Gastrocnemius medialis (tissue), 4 donors: ENCODE measurements around the gene TANC1.

Source experiments
- POLR2A ChIP-seq, 2 donors: fragments of 450-650 bp; IDR thresholded peaks; one replicate each; pipeline ENCODE4 v1.6.1; 2017; ENCODE audit warnings: antibody characterized with exemption in 2 of 2, mild to moderate bottlenecking in 2 of 2, moderate library complexity in 2 of 2
- TF ChIP-seq, protein P1 (sequence below), 5 experiments: fragments of 450-650 bp in 3 of 5; fragments of 200-600 bp in 2 of 5; sonication (generic) in 2 of 5; IDR thresholded peaks in 4 of 5; conservative IDR thresholded peaks in 1 of 5; 1 replicate in 4 of 5; 2 replicates in 1 of 5; pipeline ENCODE4 v1.5.1; 2016 to 2019; ENCODE audit warnings: antibody characterized with exemption in 5 of 5, mild to moderate bottlenecking in 3 of 5, moderate library complexity in 3 of 5

DNA sequence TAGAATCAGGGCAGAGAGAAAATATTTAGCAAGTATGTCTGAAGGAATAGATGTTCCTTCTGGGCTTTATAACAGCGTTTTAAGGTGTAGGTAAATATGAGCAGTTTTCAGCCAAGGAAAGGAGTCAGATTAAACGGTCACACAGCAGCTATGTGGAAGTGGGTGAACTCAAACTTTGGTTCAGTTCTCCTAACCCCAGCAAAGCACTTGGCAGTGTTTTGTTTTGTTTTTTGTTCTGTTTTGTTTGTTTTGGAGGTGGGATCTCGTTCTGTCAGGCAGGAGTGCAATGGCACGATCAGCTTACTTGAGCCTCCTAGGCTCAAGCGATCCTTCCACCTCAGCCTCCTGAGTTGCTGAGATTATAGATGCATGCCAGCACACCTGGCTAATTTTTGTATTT, 24.6 kb downstream of the TANC1 start:
- TF ChIP-seq, protein P1, sequence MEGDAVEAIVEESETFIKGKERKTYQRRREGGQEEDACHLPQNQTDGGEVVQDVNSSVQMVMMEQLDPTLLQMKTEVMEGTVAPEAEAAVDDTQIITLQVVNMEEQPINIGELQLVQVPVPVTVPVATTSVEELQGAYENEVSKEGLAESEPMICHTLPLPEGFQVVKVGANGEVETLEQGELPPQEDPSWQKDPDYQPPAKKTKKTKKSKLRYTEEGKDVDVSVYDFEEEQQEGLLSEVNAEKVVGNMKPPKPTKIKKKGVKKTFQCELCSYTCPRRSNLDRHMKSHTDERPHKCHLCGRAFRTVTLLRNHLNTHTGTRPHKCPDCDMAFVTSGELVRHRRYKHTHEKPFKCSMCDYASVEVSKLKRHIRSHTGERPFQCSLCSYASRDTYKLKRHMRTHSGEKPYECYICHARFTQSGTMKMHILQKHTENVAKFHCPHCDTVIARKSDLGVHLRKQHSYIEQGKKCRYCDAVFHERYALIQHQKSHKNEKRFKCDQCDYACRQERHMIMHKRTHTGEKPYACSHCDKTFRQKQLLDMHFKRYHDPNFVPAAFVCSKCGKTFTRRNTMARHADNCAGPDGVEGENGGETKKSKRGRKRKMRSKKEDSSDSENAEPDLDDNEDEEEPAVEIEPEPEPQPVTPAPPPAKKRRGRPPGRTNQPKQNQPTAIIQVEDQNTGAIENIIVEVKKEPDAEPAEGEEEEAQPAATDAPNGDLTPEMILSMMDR (IDR thresholded peaks at IDR 0.05 in 4 of 5, conservative IDR thresholded peaks at IDR 0.05 in 1 of 5) = no peak
- TF ChIP-seq POLR2A (IDR thresholded peaks at IDR 0.05) = no peak
